Liver (tissue), 9 donors: ENCODE measurements around the gene CEPT1. TPM values are rescaled to one million over a fixed set of nuclear protein-coding genes. Genes with fewer than 3 reads are reported as not detected.

ENCODE experiments used
- DNase-seq: peaks from one replicate; pipeline ENCODE4 v3.0.0-alpha.2; 2017; ENCODE audit warnings: low spot score
- H3K27ac ChIP-seq, 2 donors: one replicate each; pipeline ENCODE4 v1.7.0; 2013; ENCODE audit warnings: inconsistent platforms in 2 of 2, low read length in 2 of 2, control low read depth in 1 of 2, low read depth in 1 of 2, mild to moderate bottlenecking in 1 of 2
- H3K27me3 ChIP-seq, 4 donors: one replicate each; pipeline versions ENCODE4 v1.6.1 to v1.7.0; 2013; ENCODE audit warnings: low read length in 3 of 4, inconsistent platforms in 1 of 4, mild to moderate bottlenecking in 1 of 4, moderate library complexity in 1 of 4; ENCODE audit not compliant: control insufficient read depth in 4 of 4, insufficient read depth in 4 of 4
- H3K36me3 ChIP-seq, 4 donors: one replicate each; pipeline versions ENCODE4 v1.6.1 to v1.7.0; 2013; ENCODE audit warnings: low read length in 3 of 4, mild to moderate bottlenecking in 3 of 4, low read depth in 1 of 4, moderate library complexity in 1 of 4; ENCODE audit not compliant: control insufficient read depth in 4 of 4, insufficient read depth in 3 of 4
- H3K4me1 ChIP-seq, 4 donors: one replicate each; pipeline versions ENCODE4 v1.6.1 to v1.7.0; 2013; ENCODE audit warnings: low read length in 3 of 4, mild to moderate bottlenecking in 3 of 4, moderate library complexity in 1 of 4; ENCODE audit not compliant: control insufficient read depth in 4 of 4, insufficient read depth in 4 of 4
- H3K4me3 ChIP-seq, 3 donors: one replicate each; pipeline versions ENCODE4 v1.6.1 to v1.7.0; 2013; ENCODE audit warnings: low read length in 3 of 3, control low read depth in 1 of 3, low read depth in 1 of 3, mild to moderate bottlenecking in 1 of 3
- H3K9ac ChIP-seq, 2 donors: one replicate each; pipeline ENCODE4 v1.7.0; 2013; ENCODE audit warnings: low read length in 2 of 2, mild to moderate bottlenecking in 2 of 2, moderate library complexity in 2 of 2, control low read depth in 1 of 2, low read depth in 1 of 2
- H3K9me3 ChIP-seq, 4 donors: one replicate each; pipeline versions ENCODE4 v1.6.1 to v1.7.0; 2013; ENCODE audit warnings: low read length in 3 of 4; ENCODE audit not compliant: control insufficient read depth in 4 of 4
- ATF3 ChIP-seq: IDR thresholded peaks from 2 replicates; pipeline ENCODE4 v1.6.1; 2016; ENCODE audit warnings: antibody characterized with exemption
- CTCF ChIP-seq: fragments of 150-350 bp; IDR thresholded peaks from 2 replicates; pipeline ENCODE4 v1.5.1; 2017; ENCODE audit warnings: improper control_type of control experiment, low read depth, low read length; ENCODE audit not compliant: missing input control
- EGR1 ChIP-seq, 2 donors: IDR thresholded peaks; 2 replicates each; pipeline ENCODE4 v1.6.1; 2016 to 2018; ENCODE audit warnings: antibody characterized with exemption in 2 of 2, low read depth in 2 of 2
- FOXA1 ChIP-seq: IDR thresholded peaks from 2 replicates; pipeline ENCODE4 v1.6.1; 2016; ENCODE audit warnings: antibody characterized with exemption
- FOXA2 ChIP-seq: IDR thresholded peaks from 2 replicates; pipeline ENCODE4 v1.6.1; 2016; ENCODE audit warnings: antibody characterized with exemption
- GABPA ChIP-seq, 2 donors: IDR thresholded peaks in 1 of 2; conservative IDR thresholded peaks in 1 of 2; 2 replicates each; pipeline ENCODE4 v1.6.1; 2016; ENCODE audit warnings: antibody characterized with exemption in 2 of 2, mild to moderate bottlenecking in 1 of 2, moderate library complexity in 1 of 2
- HNF4A ChIP-seq, 2 donors: conservative IDR thresholded peaks; 2 replicates each; pipeline ENCODE4 v1.6.1; 2016; ENCODE audit warnings: antibody characterized with exemption in 2 of 2, mild to moderate bottlenecking in 2 of 2
- HNF4G ChIP-seq: IDR thresholded peaks from 2 replicates; pipeline ENCODE4 v1.6.1; 2016; ENCODE audit warnings: antibody characterized with exemption
- JUND ChIP-seq, 2 donors: IDR thresholded peaks; 2 replicates each; pipeline ENCODE4 v1.6.1; 2016; ENCODE audit warnings: antibody characterized with exemption in 2 of 2
- MAX ChIP-seq: IDR thresholded peaks from 2 replicates; pipeline ENCODE4 v1.6.1; 2016; ENCODE audit warnings: antibody characterized with exemption
- NR2F2 ChIP-seq: IDR thresholded peaks from 2 replicates; pipeline ENCODE4 v1.6.1; 2016; ENCODE audit warnings: antibody characterized with exemption
- RAD21 ChIP-seq, 2 donors: IDR thresholded peaks; 2 replicates each; pipeline ENCODE4 v1.6.1; 2016; ENCODE audit warnings: antibody characterized with exemption in 2 of 2, mild to moderate bottlenecking in 2 of 2
- REST ChIP-seq: IDR thresholded peaks from 2 replicates; pipeline ENCODE4 v1.6.1; 2016; ENCODE audit warnings: antibody characterized with exemption, mild to moderate bottlenecking
- RXRA ChIP-seq, 2 donors: IDR thresholded peaks; 2 replicates each; pipeline ENCODE4 v1.6.1; 2017 to 2018; ENCODE audit warnings: antibody characterized with exemption in 2 of 2, mild to moderate bottlenecking in 1 of 2
- SP1 ChIP-seq: IDR thresholded peaks from 2 replicates; pipeline ENCODE4 v1.6.1; 2018; ENCODE audit warnings: antibody characterized with exemption, mild to moderate bottlenecking
- TAF1 ChIP-seq: conservative IDR thresholded peaks from 2 replicates; pipeline ENCODE4 v1.6.1; 2016; ENCODE audit warnings: antibody characterized with exemption, mild to moderate bottlenecking
- YY1 ChIP-seq: IDR thresholded peaks from 2 replicates; pipeline ENCODE4 v1.6.1; 2016; ENCODE audit warnings: antibody characterized with exemption, mild to moderate bottlenecking
- ZBTB33 ChIP-seq: IDR thresholded peaks from 2 replicates; pipeline ENCODE4 v1.6.1; 2016; ENCODE audit warnings: antibody characterized with exemption
- WGBS: extraction: QIAGEN DNeasy Blood & Tissue Kit; methylation state at CpG from one replicate; pipeline ENCODE4 v1.1.7; 2013; 5-methylcytosine and 5-hydroxymethylcytosine counted together
- polyA plus RNA-seq, 2 donors: library from polyadenylated mRNA; stranded (reverse) in 1 of 2; unstranded in 1 of 2; fragments of 200-250 nt in 1 of 2; fragments of >200 nt in 1 of 2; fragmentation: Nextera tagmentation in 1 of 2; extraction: Ambion mirVana in 1 of 2; gene quantifications; one replicate each; pipeline versions ENCODE4 v1.2.1 to v1.2.3, GENCODE V29; 2013 to 2015
- total RNA-seq, 2 donors: library from RNA; depleted of rRNA; stranded (reverse); fragments of >200 nt; gene quantifications; one replicate each; pipeline ENCODE4 v1.2.3, GENCODE V29; 2014
- donor health status: healthy.
- donor health status: healthy.
- donor health status: healthy.
- donor health status: healthy.
- donor health status: healthy.

Gene CEPT1
- total and polyA plus RNA-seq, 4 donors, result 10.0 to 37.3 (median 27.7) TPM

- Histone ChIP-seq H3K4me3 (no peak overlapping the region), H3K27ac (no peak overlapping the region), H3K9me3 (no peaks in the 10 kb centered on the region), H3K9ac (no peak overlapping the region), H3K36me3 (peaks cover 0 to 10% (median 5%) of the 10 kb centered on the region in 4 donors), H3K27me3 (no peaks in the 10 kb centered on the region), H3K4me1 (no peaks in the 10 kb centered on the region)
- WGBS, result 64% methylated on average over 1 of the region's 1 CpG
- no peak for TF ChIP-seq ATF3
- no peak for TF ChIP-seq REST
- TF ChIP-seq JUND (IDR thresholded peaks at IDR 0.05), result no peak
- TF ChIP-seq FOXA2, result no peak
- no peak for TF ChIP-seq SP1
- no peak for TF ChIP-seq YY1
- TF ChIP-seq FOXA1, result no peak
- TF ChIP-seq HNF4G, result no peak
- TF ChIP-seq EGR1 (IDR thresholded peaks at IDR 0.05; ENCODE audit: low read depth in 2 of 2), result no peak
- TF ChIP-seq NR2F2, result no peak
- no peak for DNase-seq
These were observed 10.6 kb upstream of the CEPT1 start for GRCh38 chr1:111129376-111129775.

- DNase-seq, result no peak
- Histone ChIP-seq H3K36me3 (peaks cover 0 to 6% (median 4%) of the 10 kb centered on the region in 4 donors), H3K9me3 (no peaks in the 10 kb centered on the region), H3K4me3 (no peak overlapping the region), H3K27me3 (no peaks in the 10 kb centered on the region), H3K27ac (no peak overlapping the region), H3K4me1 (no peaks in the 10 kb centered on the region), H3K9ac (no peak overlapping the region)
- 90% methylated on average over 4 of the region's 4 CpGs for WGBS
- TF ChIP-seq GABPA (IDR thresholded peaks at IDR 0.05 in 1 of 2, conservative IDR thresholded peaks at IDR 0.05 in 1 of 2) (no peak), RAD21 (IDR thresholded peaks at IDR 0.05) (no peak), YY1 (no peak), HNF4A (conservative IDR thresholded peaks at IDR 0.05) (no peak), ATF3 (no peak), RXRA (IDR thresholded peaks at IDR 0.05) (no peak), REST (no peak), SP1 (no peak), FOXA1 (no peak), JUND (IDR thresholded peaks at IDR 0.05) (no peak), HNF4G (no peak), NR2F2 (no peak), MAX (no peak), TAF1 (no peak), ZBTB33 (no peak), CTCF (no peak), FOXA2 (no peak), EGR1 (IDR thresholded peaks at IDR 0.05; ENCODE audit: low read depth in 2 of 2) (no peak)
These were observed 8.3 kb upstream of the CEPT1 start for GRCh38 chr1:111131693-111132092.
